HG03521 (cell line): ENCODE measurements around the gene TRIP12.
"Not testable (repeated sequence)": the region's sequence is repeated elsewhere in the genome, so short reads cannot be mapped to it uniquely, and the experiment has no call there.

Experiments
- ATAC-seq: cut with Tn5 transposase; IDR thresholded peaks from one replicate; pipeline ENCODE4 v1.9.1; 2021; ENCODE audit warnings: mild to moderate bottlenecking, moderate library complexity; ENCODE audit not compliant: unreplicated experiment

TRIP12 gene

DNA sequence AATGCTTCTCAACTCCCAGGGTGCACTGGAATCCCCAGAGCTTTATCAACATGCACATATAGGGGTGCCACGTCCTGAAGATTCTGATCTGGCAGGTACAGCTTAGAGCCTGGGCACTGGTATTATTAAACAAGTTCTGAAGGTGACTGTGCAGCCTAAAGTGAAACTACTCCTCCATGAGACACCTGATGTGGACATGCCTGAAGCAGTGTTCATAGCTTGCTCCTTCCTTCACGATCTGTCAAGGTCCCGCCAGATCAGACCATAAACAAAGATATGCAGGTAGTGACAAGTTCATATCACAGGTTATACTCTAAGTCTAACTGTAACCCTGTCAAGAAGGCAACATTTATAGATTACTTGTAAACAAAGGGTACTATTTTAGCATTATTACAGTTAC is 142.2 kb downstream of the TRIP12 start:
- ATAC-seq = no peak

DNA sequence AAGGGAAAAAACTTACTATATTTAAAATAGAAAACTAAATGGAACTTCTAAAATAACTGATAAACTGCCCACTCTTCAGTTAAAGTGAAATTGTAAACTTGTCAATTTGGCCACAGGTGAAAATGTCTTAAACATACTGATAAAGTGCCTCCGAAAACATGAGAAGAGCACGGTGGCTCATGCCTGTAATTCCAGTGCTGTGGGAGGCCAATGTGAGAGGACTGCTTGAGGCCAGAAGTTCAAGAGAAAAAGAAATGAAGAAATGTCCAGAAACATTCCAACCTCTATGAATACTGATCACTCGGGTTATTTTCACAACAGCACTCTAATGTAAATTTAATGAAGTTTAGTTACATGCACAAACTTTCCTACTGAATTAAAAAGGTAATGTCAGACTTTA is 144.1 kb downstream of the TRIP12 start:
- no peak for ATAC-seq

DNA sequence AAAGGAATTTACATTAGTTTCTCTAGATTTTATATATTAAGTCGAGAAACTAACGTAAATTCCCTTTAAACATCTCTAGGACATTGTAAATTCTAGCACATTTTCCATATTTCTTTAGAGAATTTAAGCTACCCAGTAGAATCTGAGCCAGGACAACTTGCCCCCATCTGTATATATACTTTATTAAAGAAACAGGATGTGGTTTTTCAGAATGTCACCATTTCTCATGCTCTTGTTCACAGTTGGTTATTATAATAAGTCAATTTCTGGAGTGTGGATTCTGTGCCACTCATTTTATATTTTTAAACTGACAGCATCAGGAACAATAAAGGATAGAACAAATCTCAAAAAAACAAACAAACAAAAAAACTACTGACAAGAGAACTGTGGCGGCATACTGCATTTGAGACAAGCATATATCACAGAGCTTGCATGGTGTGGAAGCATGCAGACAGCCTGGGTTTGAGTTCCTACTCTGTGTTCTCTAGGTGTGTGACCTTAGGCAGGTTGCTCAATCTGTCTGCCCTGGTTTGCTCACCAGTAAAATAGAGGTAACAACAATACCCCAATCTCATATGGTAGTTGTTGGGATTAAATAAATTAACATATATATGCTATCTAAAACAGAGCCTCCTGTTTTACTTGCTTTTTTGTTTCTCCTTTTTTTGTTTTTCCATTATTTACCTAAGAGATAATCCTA is 146.0 kb downstream of the TRIP12 start:
- ATAC-seq = no peak

DNA sequence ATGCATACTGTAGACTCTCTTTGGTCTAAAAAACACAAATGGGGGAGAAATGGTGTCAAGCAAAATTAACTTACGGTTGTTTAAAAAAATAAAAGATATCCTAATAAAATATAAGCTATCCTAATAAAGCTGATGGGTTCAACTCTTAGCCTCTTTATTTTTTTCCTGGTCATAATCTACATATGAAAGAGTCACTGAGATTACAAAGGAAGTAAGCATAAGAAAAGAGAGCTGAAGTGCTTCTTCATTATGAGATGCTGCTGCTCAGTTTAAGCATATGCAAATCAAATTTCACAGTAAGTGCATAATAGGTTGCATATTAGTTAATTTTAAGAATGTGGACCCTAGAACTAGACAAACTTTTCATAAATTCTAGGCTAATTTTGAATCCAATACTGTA is 147.6 kb downstream of the TRIP12 start:
- ATAC-seq = no peak

DNA sequence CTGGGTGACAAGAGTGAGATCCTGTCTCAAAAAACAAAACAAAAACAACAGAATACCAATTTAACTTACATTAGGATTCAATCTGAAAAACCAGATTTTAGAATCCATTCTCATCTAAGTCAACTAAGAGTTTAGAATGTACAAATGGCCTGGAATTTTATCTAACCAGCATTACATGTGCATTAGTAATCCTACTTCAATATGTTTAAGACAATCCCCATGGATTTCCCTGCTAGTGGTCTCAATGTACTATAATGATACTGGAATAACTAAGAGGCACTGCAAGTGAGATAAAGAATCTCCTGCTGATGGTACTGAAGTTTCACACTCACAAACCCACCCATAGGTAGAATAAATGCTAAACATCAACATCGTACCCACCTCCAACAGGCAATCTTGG is 153.6 kb downstream of the TRIP12 start:
- ATAC-seq = no peak

DNA sequence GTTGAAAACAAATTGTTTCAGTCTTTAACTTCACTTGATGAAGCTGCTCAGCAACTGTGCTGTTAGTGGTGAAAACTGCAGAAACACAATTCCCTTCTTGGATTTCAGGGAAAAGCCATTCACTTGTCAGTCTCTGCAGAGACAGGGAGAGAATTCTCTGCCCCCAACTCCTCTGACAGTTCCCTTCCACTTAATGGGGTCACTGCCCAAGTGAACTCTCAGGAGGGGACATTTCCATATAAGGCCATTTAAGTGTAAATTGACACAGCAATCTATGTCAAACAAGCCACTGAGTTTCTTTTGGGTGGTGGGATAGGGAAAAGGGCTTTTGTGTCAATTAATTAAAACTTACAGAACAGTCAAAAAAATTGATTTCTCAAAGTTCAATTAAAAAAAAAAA is 156.1 kb downstream of the TRIP12 start:
- ATAC-seq = no peak

DNA sequence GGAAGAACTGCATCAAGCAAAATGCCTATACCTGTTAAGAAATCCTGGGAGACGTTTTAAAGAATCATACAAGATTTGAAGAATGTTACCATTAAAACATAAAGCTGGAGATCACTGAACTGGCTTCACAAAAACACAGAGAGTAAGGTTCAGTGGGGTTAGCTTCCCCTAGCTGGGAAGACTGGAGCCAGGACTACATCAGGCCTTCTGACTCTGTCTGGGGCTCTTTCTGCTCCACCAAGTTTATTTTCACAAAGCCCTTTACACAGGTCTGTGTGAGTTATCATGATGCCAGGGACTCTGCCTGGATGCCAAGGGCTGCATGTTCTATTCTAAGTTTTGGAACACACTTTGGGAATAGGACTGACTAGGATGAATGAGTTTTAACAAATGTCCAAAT is 160.1 kb downstream of the TRIP12 start:
- ATAC-seq = no peak

DNA sequence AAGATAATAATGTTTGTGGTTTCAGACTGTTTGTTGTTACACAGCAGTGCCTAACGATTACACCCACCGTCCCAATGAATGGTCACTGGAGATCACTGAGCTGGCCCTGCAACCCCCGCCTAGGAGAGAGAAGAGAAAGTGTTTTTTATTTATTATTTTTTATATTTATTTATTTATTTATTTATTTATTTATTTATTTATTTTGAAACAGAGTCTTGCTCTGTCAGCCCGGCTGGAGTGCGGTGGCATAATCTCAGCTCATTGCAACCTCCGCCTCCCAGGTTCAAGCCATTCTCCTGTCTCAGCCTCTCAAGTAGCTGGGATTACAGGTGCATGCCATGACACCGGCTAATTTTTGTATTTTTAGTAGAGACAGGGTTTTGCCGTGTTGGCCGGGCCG is 164.3 kb downstream of the TRIP12 start:
- not testable (repeated sequence) for ATAC-seq

DNA sequence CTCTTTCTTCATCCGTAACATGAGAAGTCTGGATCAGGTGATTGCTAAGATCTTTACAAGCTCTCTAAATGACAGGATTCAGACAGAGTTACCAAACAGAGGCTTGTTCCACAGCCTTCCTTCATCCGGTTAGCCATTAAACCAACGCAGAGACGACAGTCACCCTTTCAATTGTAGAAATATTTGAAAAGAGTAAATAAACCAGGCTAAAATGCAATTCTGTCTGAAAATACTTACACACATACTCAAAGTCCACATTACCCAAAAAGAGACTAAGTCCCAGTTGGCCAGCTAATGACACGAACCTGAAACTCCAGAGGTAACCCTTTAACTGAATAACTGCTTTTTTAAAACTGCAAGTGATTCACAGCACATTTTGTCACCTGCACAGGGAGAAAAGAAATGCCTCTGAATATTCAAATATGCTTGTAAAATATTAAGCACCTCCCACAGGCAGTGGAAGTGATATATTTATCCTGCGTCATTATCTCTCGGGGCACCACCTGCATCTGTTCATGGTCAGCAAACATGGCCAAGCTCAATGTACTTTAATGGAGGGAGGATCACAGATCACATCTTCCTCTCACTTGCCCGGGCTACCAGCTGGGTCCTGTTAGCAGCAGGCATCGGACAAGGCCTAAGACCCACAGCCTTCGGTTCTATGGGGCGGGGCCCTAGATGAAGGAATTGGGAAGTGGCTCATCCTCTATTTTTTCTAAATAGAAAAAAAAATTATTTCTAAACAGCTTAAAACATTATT is 168.7 kb downstream of the TRIP12 start:
- ATAC-seq = no peak

DNA sequence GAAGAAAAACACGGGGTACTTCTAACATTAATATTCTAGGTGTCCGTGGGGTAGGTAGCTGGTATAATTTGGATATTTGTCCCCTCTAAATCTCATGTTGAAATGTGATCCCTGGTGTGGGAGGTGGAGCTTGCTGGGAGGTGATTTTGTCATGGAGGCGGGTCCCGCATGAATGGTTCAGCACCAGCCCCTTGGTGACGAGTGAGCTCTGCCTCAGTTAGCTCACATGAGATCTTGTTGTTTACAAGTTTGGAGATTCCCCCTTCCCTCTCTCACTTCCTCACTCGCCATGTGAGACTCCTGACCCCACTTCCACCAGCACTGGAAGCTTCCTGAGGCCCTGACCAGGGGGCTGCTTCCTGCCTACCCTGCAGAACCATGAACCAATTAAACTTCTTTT is 172.0 kb downstream of the TRIP12 start:
- ATAC-seq = no peak

DNA sequence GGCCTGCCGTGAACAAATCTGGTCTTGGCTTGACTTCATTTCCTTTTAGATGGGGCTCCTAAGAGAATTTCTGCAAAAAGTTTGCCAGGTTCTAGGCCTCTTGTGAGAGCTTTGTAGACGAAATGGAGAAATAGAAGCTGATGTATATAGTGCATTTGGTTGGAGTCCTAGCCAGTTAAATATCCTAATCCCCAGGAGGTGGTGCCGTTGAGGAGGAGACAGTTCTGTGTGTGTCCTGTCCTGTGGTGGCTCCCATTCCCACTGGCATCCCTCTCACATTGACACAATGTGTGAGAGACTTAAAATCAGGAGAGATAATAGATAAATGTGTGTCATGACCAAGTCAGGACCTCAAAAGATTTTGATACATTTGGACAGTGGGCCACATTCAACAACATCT is 172.9 kb downstream of the TRIP12 start:
- ATAC-seq = no peak

DNA sequence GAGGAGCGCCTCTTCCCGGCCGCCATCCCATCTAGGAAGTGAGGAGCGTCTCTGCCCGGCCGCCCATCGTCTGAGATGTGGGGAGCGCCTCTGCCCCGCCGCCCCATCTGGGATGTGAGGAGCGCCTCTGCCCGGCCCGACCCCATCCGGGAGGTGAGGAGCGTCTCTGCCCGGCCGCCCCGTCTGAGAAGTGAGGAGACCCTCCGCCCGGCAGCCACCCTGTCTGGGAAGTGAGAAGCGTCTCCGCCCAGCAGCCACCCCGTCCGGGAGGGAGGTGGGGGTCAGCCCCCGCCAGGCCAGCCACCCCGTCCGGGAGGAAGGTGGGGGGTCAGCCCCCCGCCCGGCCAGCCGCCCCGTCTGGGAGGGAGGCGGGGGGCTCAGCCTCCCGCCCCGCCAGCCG is 179.1 kb downstream of the TRIP12 start:
- ATAC-seq = not testable (repeated sequence)

DNA sequence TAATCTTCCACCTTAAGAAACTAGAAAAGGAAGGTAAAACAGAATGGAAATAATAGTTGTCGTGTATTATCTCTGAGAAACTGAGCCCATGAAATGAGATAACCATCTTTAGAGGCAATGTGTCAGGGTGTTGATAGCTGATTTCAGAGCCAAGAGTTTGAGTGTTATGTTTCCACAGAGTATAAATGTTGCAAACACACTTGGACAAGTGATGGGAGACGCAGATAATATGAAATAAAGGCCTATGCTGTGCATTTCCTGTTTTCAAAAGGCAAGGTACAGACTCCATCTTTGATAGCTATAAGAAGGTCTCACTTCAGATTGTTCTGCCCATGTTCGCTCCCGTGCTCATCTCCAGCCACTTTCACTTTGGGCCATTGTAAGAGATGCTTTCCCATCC is 181.5 kb downstream of the TRIP12 start:
- no peak for ATAC-seq

DNA sequence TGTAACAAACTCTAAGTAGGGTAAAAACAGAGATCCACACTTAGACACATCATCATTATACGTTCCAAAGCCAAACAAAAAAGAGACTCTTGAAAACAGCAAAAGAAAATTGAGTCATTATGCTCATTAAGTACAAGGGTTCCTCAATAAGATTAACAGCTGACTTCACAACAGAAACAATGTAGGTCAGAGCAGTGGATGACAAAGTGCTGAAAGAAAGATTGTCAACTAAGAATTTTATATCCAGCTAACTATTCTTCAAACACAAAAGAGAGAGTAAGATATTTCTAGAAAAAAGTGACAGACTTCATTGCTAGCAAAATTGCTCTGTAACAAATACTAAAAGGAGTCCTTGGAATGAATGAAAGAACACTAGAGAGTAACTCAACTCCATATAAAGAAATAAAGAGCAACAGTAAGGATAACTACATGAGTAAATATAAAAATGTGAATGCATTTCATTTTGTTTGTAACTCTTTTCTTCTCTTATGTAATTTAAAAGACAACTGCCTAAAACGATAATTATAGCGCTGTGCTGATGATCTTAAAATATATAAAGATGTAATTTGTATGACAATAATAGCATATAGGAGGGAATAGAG is 183.7 kb downstream of the TRIP12 start:
- ATAC-seq = no peak

DNA sequence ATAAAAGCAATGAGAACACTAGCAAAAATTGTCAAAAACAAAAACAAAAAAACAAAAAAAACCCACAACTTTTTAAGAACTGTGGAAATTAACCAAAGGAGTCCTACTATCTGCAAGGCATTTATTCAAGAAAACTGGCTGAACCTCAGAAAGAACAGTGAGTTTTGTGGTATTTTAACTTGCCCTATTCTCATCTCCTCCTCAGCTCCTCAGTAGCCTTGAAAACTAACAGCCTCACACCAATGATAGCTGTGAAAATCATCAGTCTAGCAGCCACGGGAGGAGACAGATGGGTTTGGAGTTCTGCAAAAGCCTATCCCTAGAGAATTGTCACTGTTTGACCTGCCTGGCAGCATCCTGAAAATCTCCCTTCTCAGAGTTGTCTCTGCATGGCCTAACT is 187.4 kb downstream of the TRIP12 start:
- ATAC-seq = no peak

DNA sequence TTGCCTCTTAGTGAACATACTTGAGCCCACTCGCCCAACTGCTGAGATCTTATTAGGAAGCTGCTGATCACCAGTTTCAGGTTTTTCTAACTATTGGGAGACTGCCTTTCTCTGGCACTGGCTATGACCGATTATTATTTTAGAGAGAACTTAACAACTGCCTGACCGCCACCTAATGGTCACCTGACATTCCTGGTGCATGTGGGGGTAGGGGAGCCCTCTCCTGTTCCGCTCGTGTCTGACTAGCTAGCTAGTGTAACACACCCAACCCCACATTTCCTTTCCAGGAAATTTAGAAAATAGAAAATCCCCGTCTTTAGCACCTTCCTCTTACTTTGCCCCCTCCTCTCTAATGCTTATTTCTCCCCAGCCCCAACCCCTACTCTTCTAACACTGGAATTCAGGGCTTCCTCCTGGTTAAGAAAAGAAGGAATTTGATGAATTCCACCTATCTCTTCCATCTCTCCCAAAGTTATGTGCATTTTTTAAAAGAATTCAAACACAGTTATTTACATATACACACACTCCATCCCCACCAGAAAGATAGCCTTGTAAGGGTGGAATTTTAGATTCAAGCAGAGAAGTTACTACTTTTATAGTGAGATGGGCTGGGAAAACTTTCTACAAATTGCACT is 188.1 kb downstream of the TRIP12 start:
- no peak for ATAC-seq

DNA sequence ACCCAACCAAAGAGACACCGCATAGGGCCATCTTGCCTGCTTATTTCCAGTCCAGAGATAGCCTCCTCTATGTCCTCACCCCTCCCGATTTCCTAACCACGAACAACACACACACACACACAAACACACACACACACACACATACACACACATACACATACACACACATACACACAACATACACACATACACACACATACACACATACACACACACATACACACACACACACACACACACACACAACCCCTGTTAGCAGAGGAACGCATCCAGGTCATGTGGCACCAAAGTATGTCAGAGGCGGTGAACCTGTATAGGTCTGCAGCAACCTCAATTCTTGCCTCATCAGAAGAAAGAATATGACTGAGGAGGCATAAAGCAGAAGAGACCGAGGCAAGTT is 188.9 kb downstream of the TRIP12 start:
- ATAC-seq = no peak

DNA sequence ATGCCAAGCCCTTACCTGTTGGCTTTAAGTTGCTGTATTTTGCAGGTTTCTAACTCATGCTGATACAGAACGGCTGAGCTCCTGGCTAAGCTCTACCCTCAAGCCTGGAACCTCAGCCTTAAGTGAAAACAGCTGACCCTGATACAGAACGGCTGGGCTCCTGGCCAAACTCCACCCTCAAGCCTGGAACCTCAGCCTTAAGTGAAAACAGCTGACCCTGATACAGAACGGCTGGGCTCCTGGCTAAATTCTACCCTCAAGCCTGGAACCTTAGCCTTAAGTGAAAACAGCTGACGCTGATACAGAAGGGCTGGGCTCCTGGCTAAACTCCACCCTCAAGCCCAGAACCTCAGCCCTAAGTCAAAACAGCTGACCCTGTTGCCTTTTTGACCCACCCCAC is 189.9 kb downstream of the TRIP12 start:
- no peak for ATAC-seq

DNA sequence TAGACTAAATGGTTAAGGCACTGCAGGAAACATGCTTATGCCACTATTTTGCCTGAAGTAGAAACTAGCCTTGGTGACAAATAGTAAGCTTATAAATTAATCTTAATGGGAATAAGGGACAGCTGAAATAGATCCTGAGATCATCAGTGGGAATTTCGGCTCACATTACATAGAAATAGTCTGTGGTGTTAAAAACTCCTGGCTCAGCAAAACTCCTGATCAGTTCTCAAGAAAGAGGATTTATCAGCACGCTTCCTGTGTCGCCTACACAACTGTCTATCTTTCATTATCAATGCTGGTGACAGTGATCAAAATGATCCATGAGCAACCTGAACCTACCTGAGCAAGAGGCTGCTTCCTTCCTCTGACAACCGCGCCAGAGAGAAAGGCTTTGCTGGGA is 190.4 kb downstream of the TRIP12 start:
- ATAC-seq = no peak

DNA sequence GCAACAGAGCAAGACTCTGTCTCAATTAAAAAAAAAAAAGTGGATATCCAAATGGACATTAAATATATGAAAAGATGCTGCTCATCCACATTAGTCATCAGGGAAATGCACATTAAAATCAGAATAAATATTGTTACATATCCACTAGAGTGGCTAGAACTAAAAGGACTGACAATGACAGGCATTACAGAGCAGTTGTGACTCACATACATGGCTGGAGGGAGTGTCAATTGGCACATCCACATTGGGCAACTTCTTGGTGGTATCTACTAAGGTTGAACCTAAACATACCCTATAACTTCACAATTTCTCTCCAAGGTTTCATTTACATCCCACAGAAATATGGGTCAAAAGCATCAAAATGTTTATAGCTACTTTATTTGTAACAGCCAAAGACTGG is 193.4 kb downstream of the TRIP12 start:
- no peak for ATAC-seq

DNA sequence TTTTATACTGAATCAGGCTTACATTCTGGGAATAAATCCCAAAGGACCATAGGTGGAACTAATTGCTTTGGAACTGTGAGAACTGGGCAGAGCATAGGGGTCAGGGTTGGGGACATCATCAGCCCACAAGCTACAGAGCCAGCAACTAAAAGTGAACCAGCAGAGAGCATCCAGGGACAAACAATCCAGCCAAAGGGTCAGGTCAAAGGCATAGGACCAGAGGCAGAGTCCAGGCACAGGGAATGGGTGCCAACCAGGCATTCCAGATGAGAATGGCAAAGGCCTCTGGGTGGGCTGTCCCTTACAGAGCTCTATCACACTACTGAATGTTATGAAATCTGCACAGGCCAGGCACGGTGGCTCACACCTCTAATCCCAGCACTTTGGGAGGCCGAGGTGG is 195.2 kb downstream of the TRIP12 start:
- no peak for ATAC-seq
